Activated T-cell treated with anti-CD3 and anti-CD28 coated beads, Interleukin-2, amount 50 U/mL, for 4 hours (primary cell): Measurements from ENCODE around the gene FBLN2. TPM values are rescaled to one million over a fixed set of nuclear protein-coding genes. Genes with fewer than 3 reads are reported as not detected.

Experiments
- ATAC-seq, 2 donors: fragments of 200-7000 bp; cut with Tn5 transposase; one replicate each; pipeline ENCODE4 v1.10.0; 2021
- DNase-seq: peaks from one replicate; pipeline ENCODE4 v3.0.0-alpha.2; 2020
- H3K27me3 Mint-ChIP-seq: one replicate; pipeline ENCODE4 v1.8.0; 2021; ENCODE audit warnings: low read depth, mixed read lengths
- H3K36me3 Mint-ChIP-seq: one replicate; pipeline ENCODE4 v1.8.0; 2022; ENCODE audit warnings: mixed read lengths; ENCODE audit not compliant: insufficient read depth
- H3K4me1 Mint-ChIP-seq: one replicate; pipeline ENCODE4 v1.8.0; 2021; ENCODE audit warnings: low read depth, mixed read lengths
- H3K4me3 Mint-ChIP-seq: one replicate; pipeline ENCODE4 v1.8.0; 2021; ENCODE audit warnings: mild to moderate bottlenecking, moderate library complexity, mixed read lengths
- H3K9me3 Mint-ChIP-seq: one replicate; pipeline ENCODE4 v1.8.0; 2021; ENCODE audit warnings: mixed read lengths
- total RNA-seq, 3 donors: library from RNA; stranded (reverse); gene quantifications; one replicate each; pipeline ENCODE4 v1.2.1, GENCODE V29; 2021

Gene FBLN2
- total RNA-seq, 3 donors from 2014 or later: 0.16 to 0.63 (median 0.16) TPM

DNA sequence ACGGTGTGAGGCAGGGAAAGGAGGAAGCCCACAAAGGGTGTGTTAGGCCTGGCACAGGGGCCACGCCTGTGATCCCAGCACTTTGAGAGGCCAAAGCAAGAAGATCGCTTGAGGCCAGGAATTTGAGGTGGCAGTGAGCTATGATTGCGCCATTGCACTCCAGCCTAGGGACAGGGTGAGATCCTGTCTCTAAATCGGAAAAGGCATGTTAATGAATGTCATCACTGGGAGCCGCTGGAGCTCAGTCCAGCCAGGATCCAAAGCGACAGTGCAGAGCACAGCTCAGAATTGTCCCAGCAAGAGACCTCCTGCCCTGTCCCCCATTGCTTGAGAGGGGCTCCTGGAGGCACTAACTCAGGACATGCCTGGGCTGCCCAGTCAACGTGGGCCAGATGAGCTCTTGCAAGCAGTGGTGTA, 15.0 kb upstream of the FBLN2 start:
- Mint-ChIP-seq H3K36me3 (no peaks in the 10 kb centered on the region), H3K27me3 (peaks cover 22% of the 10 kb centered on the region), H3K9me3 (peaks cover 3% of the 10 kb centered on the region), H3K4me1 (peaks cover 6% of the 10 kb centered on the region), H3K4me3 (no peak overlapping the region)
- no peak for ATAC-seq
- no peak for DNase-seq

DNA sequence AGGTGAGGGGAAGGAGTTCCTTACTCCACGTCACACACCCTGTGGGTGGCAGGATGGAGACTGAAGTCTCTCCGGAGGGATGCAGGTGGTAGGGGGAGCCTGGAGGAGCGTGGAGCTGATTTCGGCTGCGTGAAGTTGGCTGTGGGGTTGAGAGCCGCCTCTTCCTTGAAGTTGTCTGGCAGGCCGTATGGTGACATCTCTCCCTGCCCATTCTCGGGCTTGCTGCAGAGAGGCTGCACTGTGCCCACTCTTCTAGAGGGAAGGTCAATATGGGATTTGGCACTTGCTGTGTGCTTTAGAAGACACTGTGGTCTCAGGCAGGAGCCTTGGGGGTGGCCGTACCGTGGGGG, 13.4 kb upstream of the FBLN2 start:
- ATAC-seq (no peak), DNase-seq (no peak)
- peaks cover 6% of the 10 kb centered on the region for H3K4me1 Mint-ChIP-seq
- H3K4me3 Mint-ChIP-seq: no peak overlapping the region
- H3K36me3 Mint-ChIP-seq: no peaks in the 10 kb centered on the region
- H3K9me3 Mint-ChIP-seq: peaks cover 3% of the 10 kb centered on the region
- peaks cover 19% of the 10 kb centered on the region for H3K27me3 Mint-ChIP-seq

DNA sequence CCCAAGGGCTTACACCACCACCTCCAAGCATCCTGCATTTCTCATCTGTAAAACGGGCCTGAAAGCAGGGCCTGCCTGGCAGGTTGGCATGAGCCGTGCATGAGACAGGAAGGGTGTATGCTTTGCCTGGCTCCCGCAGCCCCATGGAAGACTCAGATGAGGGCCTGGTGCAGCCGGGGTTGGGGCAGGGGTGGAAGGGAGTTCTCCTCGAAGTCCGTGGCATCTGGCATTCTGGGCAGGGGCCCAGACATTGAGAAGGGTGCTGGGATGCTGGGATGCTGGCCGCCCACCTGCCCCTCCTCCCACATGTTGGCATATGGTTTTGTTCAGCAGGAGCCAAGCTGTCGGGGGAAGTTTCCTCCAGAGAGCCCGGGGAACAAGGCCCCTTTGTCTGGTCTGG, 13.0 kb upstream of the FBLN2 start:
- Mint-ChIP-seq H3K36me3 (no peaks in the 10 kb centered on the region), H3K27me3 (peaks cover 19% of the 10 kb centered on the region), H3K4me3 (no peak overlapping the region), H3K4me1 (peaks cover 6% of the 10 kb centered on the region), H3K9me3 (peaks cover 3% of the 10 kb centered on the region)
- DNase-seq (no peak), ATAC-seq (no peak)

DNA sequence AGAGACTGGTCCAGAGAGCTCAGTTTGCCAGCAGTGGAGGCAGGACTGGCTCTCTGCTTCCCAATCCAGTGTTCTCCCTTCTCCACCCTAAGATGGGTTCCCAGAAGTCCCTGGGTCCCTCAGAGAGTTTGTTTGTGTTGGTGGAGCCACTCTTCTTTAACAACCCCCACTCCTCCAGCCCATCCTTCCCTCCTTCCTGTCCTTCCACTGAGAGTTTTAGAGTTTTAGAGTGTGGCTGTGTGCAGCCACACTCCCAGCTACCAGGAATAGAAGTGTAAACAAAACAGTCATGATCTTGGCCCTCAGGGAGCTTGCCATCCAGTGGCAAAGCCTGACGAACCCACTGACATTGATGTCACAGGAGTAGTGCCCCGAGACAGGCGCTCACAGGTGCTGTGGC, 12.5 kb upstream of the FBLN2 start:
- no peak overlapping the region for H3K4me3 Mint-ChIP-seq
- no peak for ATAC-seq

DNA sequence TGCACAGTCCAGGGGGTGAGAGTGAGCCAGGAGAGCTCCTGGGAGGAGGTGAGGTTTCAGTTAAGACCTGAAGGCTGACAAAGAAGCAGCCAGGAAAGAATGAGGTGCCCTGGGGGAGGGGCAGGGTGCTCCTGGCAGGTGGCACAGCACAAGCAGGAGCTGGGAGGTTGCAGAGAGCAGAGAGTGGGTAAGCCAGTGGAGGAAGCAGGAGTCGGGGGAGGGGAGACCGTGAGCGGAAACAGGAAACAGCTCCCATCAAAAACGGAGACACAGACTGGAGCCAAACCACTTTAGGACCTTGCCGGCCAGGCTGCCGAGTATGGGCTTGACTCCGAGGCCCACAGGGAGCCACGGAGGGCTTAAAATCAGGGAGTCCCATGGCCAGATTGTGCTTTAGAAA, 12.1 kb upstream of the FBLN2 start:
- peaks cover 19% of the 10 kb centered on the region for H3K27me3 Mint-ChIP-seq
- H3K36me3 Mint-ChIP-seq: no peaks in the 10 kb centered on the region
- H3K4me1 Mint-ChIP-seq: peaks cover 6% of the 10 kb centered on the region
- ATAC-seq: no peak
- no peak overlapping the region for H3K4me3 Mint-ChIP-seq
- DNase-seq: no peak
- peaks cover 3% of the 10 kb centered on the region for H3K9me3 Mint-ChIP-seq

More for the DNA sequence above, 12.5 kb upstream of the FBLN2 start:
- peaks cover 19% of the 10 kb centered on the region for H3K27me3 Mint-ChIP-seq
- no peaks in the 10 kb centered on the region for H3K36me3 Mint-ChIP-seq
- H3K4me1 Mint-ChIP-seq: peaks cover 6% of the 10 kb centered on the region
- peaks cover 3% of the 10 kb centered on the region for H3K9me3 Mint-ChIP-seq
- no peak for DNase-seq

DNA sequence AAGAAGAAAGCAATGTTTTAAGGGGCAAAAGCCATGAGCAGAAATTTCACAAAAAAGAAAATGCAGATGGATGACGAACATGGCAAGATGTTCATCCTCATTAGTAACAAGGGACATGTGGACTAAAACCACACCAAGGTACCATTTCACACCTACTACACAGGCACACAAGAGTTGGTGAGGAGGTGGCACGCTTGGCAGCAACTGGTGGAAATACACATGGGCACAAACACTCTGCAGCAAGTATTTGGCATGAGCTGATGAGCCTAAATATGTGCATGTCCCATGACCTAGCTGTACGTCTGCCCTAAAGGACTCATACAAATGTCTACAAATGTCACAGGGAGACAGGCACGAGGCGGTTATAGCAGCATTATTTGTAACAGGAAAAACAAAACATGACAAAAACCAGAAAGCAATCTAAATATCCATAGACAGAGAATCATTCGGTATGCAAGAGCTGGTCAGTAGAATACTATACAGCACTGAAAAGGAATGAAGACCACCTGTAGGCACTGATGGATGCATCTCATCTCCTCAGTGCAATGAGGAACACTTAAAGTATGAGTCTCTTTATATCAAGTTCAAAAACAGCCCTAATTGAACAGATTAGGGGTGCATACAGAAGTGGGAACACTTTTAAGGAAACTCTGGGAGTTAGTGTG, 11.5 kb upstream of the FBLN2 start:
- H3K4me1 Mint-ChIP-seq: peaks cover 6% of the 10 kb centered on the region
- peaks cover 19% of the 10 kb centered on the region for H3K27me3 Mint-ChIP-seq
- H3K4me3 Mint-ChIP-seq: no peak overlapping the region
- H3K36me3 Mint-ChIP-seq: no peaks in the 10 kb centered on the region
- no peak for ATAC-seq
- no peak for DNase-seq
- peaks cover 3% of the 10 kb centered on the region for H3K9me3 Mint-ChIP-seq

DNA sequence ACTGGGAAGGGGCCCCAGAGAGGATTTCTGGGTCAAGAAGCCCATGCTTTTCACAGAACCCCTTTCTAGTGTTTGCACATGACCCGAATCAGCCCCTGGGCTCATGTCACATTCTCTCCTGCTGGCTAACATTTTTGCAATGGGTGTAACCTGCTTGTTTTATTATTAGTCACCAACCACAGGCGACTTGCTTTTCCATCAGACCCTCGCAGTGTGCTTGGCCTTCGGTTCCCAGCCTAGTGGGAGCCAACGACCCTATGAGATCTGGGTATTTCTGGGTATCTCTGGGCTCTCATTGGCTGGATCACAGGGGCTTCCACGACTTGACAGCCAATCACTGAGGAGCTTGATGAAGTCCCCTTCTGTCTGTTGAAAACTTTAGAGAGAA, 11.0 kb upstream of the FBLN2 start:
- Mint-ChIP-seq H3K27me3 (peaks cover 19% of the 10 kb centered on the region), H3K4me3 (no peak overlapping the region), H3K9me3 (peaks cover 3% of the 10 kb centered on the region), H3K4me1 (peaks cover 6% of the 10 kb centered on the region), H3K36me3 (no peaks in the 10 kb centered on the region)
- ATAC-seq: no peak
- no peak for DNase-seq

DNA sequence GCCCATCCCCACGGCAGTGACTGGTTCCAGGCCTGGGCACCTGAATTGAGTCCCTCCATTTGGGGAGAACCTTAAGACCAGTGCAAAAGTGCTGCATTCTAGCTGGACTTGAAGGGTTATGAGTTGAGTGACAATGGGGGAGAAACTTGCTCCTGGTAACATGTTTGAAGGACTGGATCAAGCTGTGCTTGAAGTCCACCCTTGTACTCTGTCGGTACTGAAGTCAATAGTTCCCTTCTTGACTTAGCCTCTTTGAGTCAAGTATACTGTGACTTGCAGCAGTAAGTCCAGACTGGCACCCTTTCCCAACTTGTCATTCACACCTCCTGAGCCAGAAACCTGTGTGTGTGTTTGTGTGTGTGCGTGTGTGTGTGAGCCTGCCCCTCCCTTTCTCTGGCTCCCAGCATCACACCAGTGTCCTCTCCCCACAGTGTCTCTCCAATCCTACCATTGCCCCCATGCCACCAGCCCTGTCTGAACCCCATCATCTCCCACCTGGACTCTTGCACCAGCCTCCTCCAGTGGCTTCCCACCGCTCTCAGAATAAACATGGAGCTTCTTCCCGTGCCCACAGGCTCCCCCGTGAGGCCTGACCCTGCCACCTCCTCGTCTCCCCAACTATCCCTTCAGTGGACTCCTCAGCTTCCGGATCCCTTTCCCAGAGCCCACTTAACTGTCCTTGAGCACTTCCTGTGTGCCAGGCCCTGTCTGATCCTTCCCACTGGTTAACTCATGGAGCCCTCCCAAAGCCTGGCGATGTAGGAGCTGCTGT, 10.2 kb upstream of the FBLN2 start:
- H3K27me3 Mint-ChIP-seq: peaks cover 18% of the 10 kb centered on the region
- DNase-seq: no peak
- no peak overlapping the region for H3K4me3 Mint-ChIP-seq
- peaks cover 6% of the 10 kb centered on the region for H3K4me1 Mint-ChIP-seq
- H3K36me3 Mint-ChIP-seq: no peaks in the 10 kb centered on the region
- peaks cover 3% of the 10 kb centered on the region for H3K9me3 Mint-ChIP-seq
- ATAC-seq: no peak

DNA sequence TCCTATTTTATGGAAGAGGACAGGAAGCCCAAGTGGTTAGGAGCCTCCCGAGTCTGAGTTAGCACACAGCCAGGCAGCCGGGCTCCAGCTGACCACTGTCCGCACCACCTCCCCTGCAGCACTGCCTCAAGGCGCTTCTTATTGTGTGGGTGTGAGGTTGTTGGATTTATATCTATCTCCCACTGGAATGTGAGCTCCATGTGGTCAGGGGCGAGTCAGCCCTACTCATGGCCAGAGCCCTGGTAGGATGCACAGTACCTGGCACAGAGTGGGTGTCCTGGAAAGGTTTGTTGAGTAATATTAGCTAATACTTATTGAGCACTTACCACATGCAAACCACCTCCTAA, 9.7 kb upstream of the FBLN2 start:
- Mint-ChIP-seq H3K4me3 (no peak overlapping the region), H3K4me1 (peaks cover 10% of the 10 kb centered on the region), H3K9me3 (peaks cover 3% of the 10 kb centered on the region), H3K27me3 (peaks cover 16% of the 10 kb centered on the region), H3K36me3 (no peaks in the 10 kb centered on the region)
- ATAC-seq (no peak), DNase-seq (no peak)

DNA sequence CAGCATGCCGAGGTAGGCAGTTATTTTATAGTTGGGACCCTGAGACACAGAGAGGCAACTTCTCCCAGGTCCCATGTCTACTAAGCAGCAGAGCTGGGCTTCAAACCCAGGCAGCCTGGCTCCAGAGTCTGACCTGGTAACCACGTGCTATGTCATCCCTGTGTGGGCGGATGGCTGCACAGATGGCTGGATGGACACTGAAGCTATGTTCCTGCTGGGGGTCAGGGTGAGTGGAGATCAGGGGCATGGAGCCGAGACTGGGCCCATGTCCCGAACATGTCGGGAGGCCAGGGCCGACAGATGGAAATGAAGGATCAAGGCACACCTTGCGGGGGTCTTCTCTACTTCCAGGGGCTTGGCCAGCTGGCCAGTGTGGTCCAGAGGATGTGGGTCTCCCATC, 9.3 kb upstream of the FBLN2 start:
- Mint-ChIP-seq H3K4me3 (no peak overlapping the region), H3K9me3 (peaks cover 3% of the 10 kb centered on the region), H3K4me1 (peaks cover 14% of the 10 kb centered on the region), H3K36me3 (no peaks in the 10 kb centered on the region), H3K27me3 (peaks cover 15% of the 10 kb centered on the region)
- DNase-seq (no peak), ATAC-seq (no peak)

DNA sequence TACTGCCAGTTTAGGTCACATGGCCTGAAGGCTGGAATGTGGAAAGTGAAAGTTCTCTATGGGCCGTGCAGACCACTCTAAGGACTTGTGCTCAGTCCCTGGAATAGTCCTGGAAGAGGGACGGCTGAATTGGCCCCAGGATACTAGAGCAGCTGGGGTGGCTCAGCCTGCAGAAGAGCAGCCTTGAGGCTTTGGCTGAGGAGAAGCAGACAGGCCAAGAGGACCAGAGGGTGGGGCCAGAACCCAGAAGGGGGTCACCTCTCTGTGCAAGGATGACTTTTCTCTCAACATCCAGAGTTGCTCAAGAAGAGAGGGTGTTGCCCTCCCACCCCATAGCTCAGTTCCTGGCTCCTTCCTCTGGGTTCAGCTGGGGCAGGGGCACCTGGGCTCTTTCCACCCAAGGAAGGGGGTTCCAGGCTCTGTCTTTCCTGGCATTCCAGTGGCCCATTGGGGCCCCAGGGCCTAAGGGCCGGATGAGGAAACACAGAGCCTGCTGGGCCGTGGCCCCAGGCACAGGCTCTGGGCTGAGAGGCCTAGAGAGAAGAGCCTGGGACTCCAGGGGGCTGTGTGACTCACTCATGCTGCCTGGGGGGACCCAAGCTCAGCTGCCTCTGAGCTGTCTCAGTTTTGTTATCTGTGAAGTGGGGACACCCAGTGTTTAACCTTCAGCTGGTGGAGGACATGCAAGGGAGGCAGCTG, 8.5 kb upstream of the FBLN2 start:
- DNase-seq: no peak
- Mint-ChIP-seq H3K36me3 (no peaks in the 10 kb centered on the region), H3K4me1 (peaks cover 22% of the 10 kb centered on the region), H3K9me3 (peaks cover 3% of the 10 kb centered on the region), H3K27me3 (peaks cover 18% of the 10 kb centered on the region), H3K4me3 (no peak overlapping the region)
- ATAC-seq: no peak

DNA sequence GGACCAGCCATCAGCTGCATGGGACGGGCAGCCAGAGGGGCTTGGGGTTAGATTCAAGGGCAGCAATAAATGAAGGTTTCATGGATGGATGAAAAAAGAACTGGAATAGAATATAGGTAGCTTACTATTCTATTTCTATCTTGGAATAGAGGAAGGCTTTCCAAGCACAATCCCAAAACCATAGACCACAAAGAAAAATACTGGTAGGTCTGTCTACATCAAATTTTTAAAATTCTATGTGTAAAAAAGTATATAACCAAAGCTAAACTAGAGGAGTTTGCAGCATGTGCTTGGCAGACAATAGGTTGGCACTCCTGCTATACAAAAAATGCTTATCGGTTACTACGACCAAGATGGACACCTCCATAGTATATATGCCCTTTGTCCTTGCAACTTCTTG, 7.2 kb upstream of the FBLN2 start:
- Mint-ChIP-seq H3K4me1 (peaks cover 19% of the 10 kb centered on the region), H3K4me3 (no peak overlapping the region), H3K9me3 (peaks cover 3% of the 10 kb centered on the region), H3K36me3 (no peaks in the 10 kb centered on the region), H3K27me3 (peaks cover 13% of the 10 kb centered on the region)
- DNase-seq (no peak), ATAC-seq (no peak)

DNA sequence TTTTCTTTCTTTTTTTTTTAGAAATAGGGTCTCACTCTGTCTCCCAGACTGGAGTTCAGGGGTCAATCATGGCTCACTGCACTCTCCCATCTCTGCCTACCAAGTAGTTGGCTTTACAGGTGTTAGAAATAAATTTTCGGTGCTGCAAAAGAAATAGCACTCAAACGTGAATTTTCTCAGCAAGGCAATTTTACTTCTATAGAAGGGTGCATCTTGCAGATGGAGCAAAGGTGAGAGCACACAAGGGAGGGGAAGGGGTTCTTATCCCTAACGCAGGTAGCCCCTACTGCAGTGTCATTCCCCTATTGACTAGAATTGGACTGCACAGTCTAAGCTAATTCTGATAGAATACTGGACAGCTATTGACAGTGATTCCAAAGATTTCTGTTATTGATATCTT, 6.8 kb upstream of the FBLN2 start:
- Mint-ChIP-seq H3K4me1 (peaks cover 16% of the 10 kb centered on the region), H3K36me3 (no peaks in the 10 kb centered on the region), H3K4me3 (no peak overlapping the region), H3K27me3 (peaks cover 14% of the 10 kb centered on the region), H3K9me3 (peaks cover 3% of the 10 kb centered on the region)
- no peak for ATAC-seq
- DNase-seq: no peak

DNA sequence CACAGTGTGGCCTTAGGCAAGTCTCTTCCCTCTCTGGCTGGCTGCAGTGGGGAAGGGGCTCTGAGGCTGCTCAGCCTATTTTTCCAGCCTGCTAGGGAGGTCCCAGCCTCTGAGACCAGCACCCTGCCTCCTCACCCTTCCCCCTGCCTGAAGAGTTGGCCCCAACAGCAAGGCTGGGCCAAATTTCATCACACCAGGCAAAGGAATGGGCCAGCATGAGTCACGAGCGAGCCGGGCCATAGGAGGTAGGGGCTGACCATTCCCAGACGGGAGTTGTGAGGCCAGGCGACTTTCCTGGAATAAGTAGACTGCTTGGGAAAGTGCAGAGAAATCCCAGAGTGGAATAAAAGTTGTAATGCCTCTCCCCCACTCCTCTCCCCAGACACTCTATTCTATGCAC, 5.7 kb upstream of the FBLN2 start:
- Mint-ChIP-seq H3K4me1 (peaks cover 18% of the 10 kb centered on the region), H3K9me3 (no peaks in the 10 kb centered on the region), H3K27me3 (peaks cover 25% of the 10 kb centered on the region), H3K36me3 (no peaks in the 10 kb centered on the region), H3K4me3 (no peak overlapping the region)
- ATAC-seq: no peak
- DNase-seq: no peak
